Natural killer cell (primary cell): Measurements from ENCODE around the gene RAB8A. TPM values are rescaled to one million over a fixed set of nuclear protein-coding genes. Genes with fewer than 3 reads are reported as not detected.
"Not testable (repeated sequence)": the region's sequence is repeated elsewhere in the genome, so short reads cannot be mapped to it uniquely, and the experiment has no call there.

Experiments
- ATAC-seq, 3 donors: fragments of 150-1000 bp in 2 of 3; fragments of 200-7000 bp in 1 of 3; cut with Tn5 transposase; 1 replicate in 1 of 3; 2 replicates in 2 of 3; pipeline ENCODE4 v1.10.0; 2021; ENCODE audit warnings: mild to moderate bottlenecking in 2 of 3, moderate library complexity in 2 of 3
- DNase-seq, 2 donors: peaks; one replicate each; pipeline versions ENCODE4 v3.0.0 to v3.0.0-alpha.2; 2013 to 2021; ENCODE audit warnings: mixed read lengths in 1 of 2
- H3K27ac ChIP-seq: one replicate; pipeline ENCODE4 v1.5.1; 2013; ENCODE audit warnings: mild to moderate bottlenecking, low read length
- H3K27me3 ChIP-seq: one replicate; pipeline ENCODE4 v1.6.1; 2013; ENCODE audit warnings: low read length; ENCODE audit not compliant: control insufficient read depth, insufficient read depth
- H3K36me3 ChIP-seq: one replicate; pipeline ENCODE4 v1.6.1; 2013; ENCODE audit warnings: low read length; ENCODE audit not compliant: control insufficient read depth, insufficient read depth
- H3K4me1 ChIP-seq: one replicate; pipeline ENCODE4 v1.6.1; 2013; ENCODE audit warnings: low read length; ENCODE audit not compliant: control insufficient read depth, insufficient read depth
- H3K4me3 ChIP-seq: one replicate; pipeline ENCODE4 v1.5.1; 2013; ENCODE audit warnings: low read length
- H3K9me3 ChIP-seq: one replicate; pipeline ENCODE4 v1.6.1; 2013; ENCODE audit warnings: low read length; ENCODE audit not compliant: control insufficient read depth, insufficient read depth
- H3K27ac Mint-ChIP-seq, 2 donors: one replicate each; pipeline ENCODE4 v1.8.0; 2022; ENCODE audit warnings: mild to moderate bottlenecking in 2 of 2, mixed read lengths in 2 of 2, moderate library complexity in 1 of 2
- H3K27me3 Mint-ChIP-seq, 2 donors: one replicate each; pipeline ENCODE4 v1.8.0; 2022; ENCODE audit warnings: low read depth in 2 of 2, mixed read lengths in 2 of 2
- H3K36me3 Mint-ChIP-seq: one replicate; pipeline ENCODE4 v1.8.0; 2022; ENCODE audit warnings: mixed read lengths
- H3K4me1 Mint-ChIP-seq, 2 donors: one replicate each; pipeline ENCODE4 v1.8.0; 2022; ENCODE audit warnings: mixed read lengths in 2 of 2
- H3K4me3 Mint-ChIP-seq: one replicate; pipeline ENCODE4 v1.8.0; 2022; ENCODE audit warnings: mild to moderate bottlenecking, moderate library complexity, mixed read lengths
- H3K9me3 Mint-ChIP-seq, 2 donors: one replicate each; pipeline ENCODE4 v1.8.0; 2022; ENCODE audit warnings: mixed read lengths in 2 of 2
- CTCF ChIP-seq: fragments of 200-600 bp; IDR thresholded peaks from one replicate; pipeline ENCODE4 v1.8.0; 2022; ENCODE audit warnings: antibody characterized with exemption
- WGBS: methylation state at CpG from one replicate; pipeline ENCODE4 v1.1.7; 2013; ENCODE audit warnings: missing lambda C conversion rate; ENCODE audit not compliant: insufficient coverage; 5-methylcytosine and 5-hydroxymethylcytosine counted together
- intact Hi-C: fragments of 100-400 bp; cut with micrococcal nuclease; formaldehyde crosslinking; loops from one replicate; pipeline ENCODE4 v1.14.2; 2022
- total RNA-seq, 4 donors: library from RNA; stranded (reverse); fragments of 120-200 nt in 1 of 4; gene quantifications; one replicate each; pipeline versions ENCODE4 v1.2.3 to v1.2.4, GENCODE V29; 2013 to 2022

The RAB8A gene
- total RNA-seq, 3 donors from 2014 or later (not counting 1 experiment from before 2014, with no cell fraction given): 137 to 161 (median 149) TPM

GRCh38 chr19:16084067-16084685, 27.5 kb upstream of the RAB8A start:
- Histone ChIP-seq H3K27ac (no peak overlapping the region), H3K27me3 (no peaks in the 10 kb centered on the region), H3K36me3 (peaks cover 72% of the 10 kb centered on the region), H3K4me3 (no peak overlapping the region), H3K4me1 (peaks cover 81% of the 10 kb centered on the region), H3K9me3 (no peaks in the 10 kb centered on the region)
- H3K36me3 Mint-ChIP-seq: no peaks in the 10 kb centered on the region
- H3K4me3 Mint-ChIP-seq: peak overlapping the region; percentile 67
- peaks cover 67 to 78% of the 10 kb centered on the region in 2 donors for H3K4me1 Mint-ChIP-seq
- no peaks in the 10 kb centered on the region for H3K27me3 Mint-ChIP-seq
- WGBS: 74% methylated on average over 11 of the region's 11 CpGs
- no peaks in the 10 kb centered on the region for H3K9me3 Mint-ChIP-seq
- DNase-seq (no peak), ATAC-seq (no peak)
- intact Hi-C loops: no loop called here
- TF ChIP-seq CTCF: no peak
- H3K27ac Mint-ChIP-seq: peak overlapping the region; percentile 35 to 81

- Histone ChIP-seq H3K27ac (no peak overlapping the region), H3K4me1 (peaks cover 73% of the 10 kb centered on the region), H3K9me3 (no peaks in the 10 kb centered on the region), H3K27me3 (no peaks in the 10 kb centered on the region), H3K4me3 (no peak overlapping the region), H3K36me3 (peaks cover 81% of the 10 kb centered on the region)
- peaks cover 57 to 76% of the 10 kb centered on the region in 2 donors for H3K4me1 Mint-ChIP-seq
- H3K36me3 Mint-ChIP-seq: no peaks in the 10 kb centered on the region
- intact Hi-C loops: no loop called here
- ATAC-seq (no peak), DNase-seq (no peak)
- no peaks in the 10 kb centered on the region for H3K27me3 Mint-ChIP-seq
- TF ChIP-seq CTCF: no peak
- peak overlapping the region; percentile 79 to 81 for H3K27ac Mint-ChIP-seq
- 81% methylated on average over 6 of the region's 6 CpGs for WGBS
- no peaks in the 10 kb centered on the region for H3K9me3 Mint-ChIP-seq
- H3K4me3 Mint-ChIP-seq: peak overlapping the region; percentile 89
Observed at GRCh38 chr19:16085115-16085514, 26.6 kb upstream of the RAB8A start.

- H3K27me3 ChIP-seq, ATAC-seq, H3K36me3 Mint-ChIP-seq, intact Hi-C loops, H3K9me3 ChIP-seq, H3K27ac Mint-ChIP-seq, H3K9me3 Mint-ChIP-seq, H3K27ac ChIP-seq, H3K4me3 Mint-ChIP-seq, H3K27me3 Mint-ChIP-seq, DNase-seq, H3K4me3 ChIP-seq: not testable (repeated sequence)
- peaks cover 37 to 58% of the 10 kb centered on the region in 2 donors for H3K4me1 Mint-ChIP-seq
- peaks cover 89% of the 10 kb centered on the region for H3K36me3 ChIP-seq
- WGBS: 95% methylated on average over 11 of the region's 11 CpGs
- peaks cover 50% of the 10 kb centered on the region for H3K4me1 ChIP-seq
Observed at GRCh38 chr19:16087404-16087803, 24.3 kb upstream of the RAB8A start.

GRCh38 chr19:16087940-16088339, 23.7 kb upstream of the RAB8A start:
- ATAC-seq: no peak
- peaks cover 5% of the 10 kb centered on the region for H3K36me3 Mint-ChIP-seq
- WGBS: 93% methylated on average over 12 of the region's 12 CpGs

More at GRCh38 chr19:16087940-16088339, 23.7 kb upstream of the RAB8A start:
- Mint-ChIP-seq H3K27ac (peak overlapping the region in 1 of 2 donors; percentile 43), H3K4me3 (no peak overlapping the region), H3K4me1 (peaks cover 33 to 59% of the 10 kb centered on the region in 2 donors), H3K27me3 (no peaks in the 10 kb centered on the region), H3K9me3 (no peaks in the 10 kb centered on the region)
- Histone ChIP-seq H3K27ac (no peak overlapping the region), H3K27me3 (no peaks in the 10 kb centered on the region), H3K36me3 (peaks cover 88% of the 10 kb centered on the region), H3K4me1 (peaks cover 45% of the 10 kb centered on the region), H3K9me3 (no peaks in the 10 kb centered on the region), H3K4me3 (no peak overlapping the region)
- DNase-seq: no peak
- no peak for TF ChIP-seq CTCF
- intact Hi-C loops: no loop called here
